Activated CD8-positive, alpha-beta memory T cell treated with anti-CD3 and anti-CD28 coated beads for 4 hours (primary cell): ENCODE measurements around the gene NCAPH2.
"Not testable (repeated sequence)": the region's sequence is repeated elsewhere in the genome, so short reads cannot be mapped to it uniquely, and the experiment has no call there.

Experiments used
- DNase-seq, 2 donors: peaks; one replicate each; pipeline ENCODE4 v3.0.0-alpha.2; 2020; ENCODE audit warnings: low read depth in 2 of 2

The NCAPH2 gene

DNA sequence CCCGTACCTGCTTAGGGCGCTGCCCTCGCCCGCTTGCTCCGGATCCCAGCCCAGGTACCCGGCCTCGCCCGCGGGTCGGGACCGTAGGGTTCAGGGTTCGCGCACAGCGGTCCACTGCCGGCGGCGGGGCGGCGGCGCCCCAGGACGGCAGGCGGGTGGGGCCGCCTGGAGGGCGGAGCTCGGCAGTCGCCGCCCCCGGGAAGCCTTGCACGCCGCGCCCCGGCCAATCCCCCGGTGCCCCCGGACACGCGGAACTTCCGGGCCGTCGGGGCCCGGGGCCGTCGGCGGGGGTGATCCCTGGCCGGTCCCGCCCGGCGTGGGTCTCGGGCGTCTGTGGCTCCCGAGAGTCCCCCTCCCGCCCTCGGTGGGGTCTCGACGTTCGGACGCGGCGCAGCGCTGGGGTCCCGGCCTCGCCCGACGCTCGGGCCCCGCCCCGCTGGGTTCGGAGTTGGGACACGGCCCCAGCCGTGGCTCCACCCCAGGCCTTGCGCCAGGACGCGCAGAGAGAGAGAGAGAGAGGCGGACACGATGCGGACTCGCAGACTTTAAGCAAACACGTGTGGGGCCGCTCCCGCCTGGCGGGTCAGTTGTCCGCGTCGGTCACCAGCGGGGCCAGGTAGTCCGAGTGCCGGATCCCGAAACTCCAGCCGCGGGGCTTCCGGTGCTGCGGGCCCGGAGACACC is 22.0 kb downstream of the NCAPH2 start, which contains the start of gene TYMP:
Gene TYMP, minus strand, starts transcription at position 116 of the 683 bp plus-strand sequence. CDS start 303 bp downstream, outside the sequence.
- DNase-seq = peak in 1 of 2 donors; percentile 46

DNA sequence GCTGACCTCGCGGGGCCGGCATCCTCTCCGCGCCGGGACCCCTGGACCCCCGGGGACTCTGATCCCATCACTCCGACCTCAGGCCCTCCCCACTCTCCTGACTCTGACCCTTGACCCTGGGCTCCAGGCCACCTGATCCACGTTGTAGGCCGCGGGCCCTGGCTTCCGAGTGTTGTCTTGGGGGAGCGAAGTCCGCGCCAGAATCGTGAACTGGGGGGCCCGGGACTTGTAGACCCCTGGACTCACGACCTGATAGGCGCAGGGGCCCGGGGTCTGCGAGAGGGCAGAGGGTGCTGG is 22.5 kb downstream of the NCAPH2 start:
- DNase-seq = no peak

- DNase-seq = peak; percentile 59 to 71
These were observed 23.0 kb downstream of the NCAPH2 start for GRCh38 chr22:50530877-50531545.

- peak in 1 of 2 donors; percentile 61 for DNase-seq
These were observed 23.5 kb downstream of the NCAPH2 start for GRCh38 chr22:50531546-50531961.

DNA sequence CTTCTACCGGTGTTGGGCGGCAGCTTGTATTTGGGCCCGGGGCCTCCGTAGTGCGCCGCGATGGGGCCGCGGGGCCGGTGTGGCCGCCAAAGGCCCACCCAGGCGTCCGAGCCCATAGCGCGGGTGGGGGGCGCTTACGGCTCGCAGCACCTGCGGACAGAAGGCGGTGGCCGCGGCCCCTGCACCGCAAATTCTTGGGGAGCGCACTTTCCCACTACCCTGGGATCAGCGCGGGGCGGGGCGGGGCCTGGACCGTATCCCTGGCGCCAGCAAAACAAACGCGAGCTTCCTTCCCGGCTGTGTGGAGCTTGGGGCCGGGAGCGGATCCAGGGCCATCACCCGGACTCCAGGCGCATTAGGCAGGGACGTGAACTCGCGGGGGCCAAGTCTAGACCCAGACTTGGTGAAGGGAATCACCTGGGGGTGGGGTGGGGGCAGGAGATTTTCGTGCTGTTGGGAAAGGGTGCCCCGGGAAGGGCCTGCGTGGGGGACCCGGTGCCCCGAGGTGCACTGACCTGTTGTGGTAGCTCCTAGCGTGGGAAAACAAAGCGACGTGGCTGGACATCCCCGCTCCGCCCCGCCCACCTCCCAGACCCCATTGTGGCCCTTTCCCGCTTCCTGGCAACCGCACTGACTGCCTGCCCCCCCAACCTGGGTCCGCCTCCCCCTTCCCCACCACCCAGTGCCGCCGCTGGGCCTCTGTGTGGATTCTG is 24.1 kb downstream of the NCAPH2 start:
- DNase-seq = no peak

DNA sequence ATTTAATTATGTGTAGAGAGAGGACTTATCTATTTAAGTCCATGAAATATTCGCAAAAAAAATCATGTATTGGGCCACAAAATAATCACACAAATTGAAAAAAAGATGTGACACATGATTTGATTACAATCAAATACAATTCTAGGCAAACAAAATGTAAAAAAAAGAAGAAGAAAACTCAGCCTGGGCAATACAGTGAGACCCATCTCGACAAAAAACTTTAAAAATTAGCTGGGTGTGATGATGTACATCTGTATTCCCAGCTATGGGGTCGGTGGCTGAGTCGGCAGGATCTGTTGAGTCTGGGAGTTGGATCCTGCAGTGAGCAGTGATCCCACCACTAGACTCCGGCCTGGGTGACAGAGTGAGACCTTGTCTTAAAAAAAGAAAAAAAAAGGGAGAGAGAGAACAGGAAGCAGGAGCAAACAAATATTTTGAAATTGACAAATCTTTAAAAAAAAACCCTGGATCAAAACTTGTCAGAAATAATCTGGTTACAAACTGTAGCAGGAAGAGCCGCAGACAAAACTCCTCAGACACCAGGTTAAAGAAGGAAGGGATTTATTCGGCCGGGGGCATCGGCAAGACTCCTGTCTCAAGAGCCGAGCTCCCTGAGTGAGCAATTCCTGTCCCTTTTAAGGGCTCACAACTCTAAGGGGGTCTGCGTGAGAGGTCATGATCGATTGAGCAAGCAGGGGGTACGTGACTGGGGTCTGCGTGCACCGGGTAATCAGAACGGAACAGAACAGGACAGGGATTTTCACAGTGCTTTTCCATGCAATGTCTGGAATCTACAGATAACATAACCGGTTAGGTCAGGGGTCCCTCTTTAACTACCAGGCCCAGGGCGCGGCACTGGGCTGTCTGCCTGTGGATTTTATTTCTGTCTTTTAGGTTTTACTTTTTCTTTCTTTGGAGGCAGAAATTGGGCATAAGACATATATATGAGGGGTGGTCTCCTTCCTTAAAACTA is 25.1 kb downstream of the NCAPH2 start:
- no peak for DNase-seq

GRCh38 chr22:50533856-50534711 is 26.1 kb downstream of the NCAPH2 start:
- DNase-seq = not testable (repeated sequence)

GRCh38 chr22:50535113-50535512 is 27.1 kb downstream of the NCAPH2 start:
- DNase-seq = no peak

- DNase-seq = no peak
These were observed 28.2 kb downstream of the NCAPH2 start for GRCh38 chr22:50536226-50536625.

- no peak for DNase-seq
These were observed 29.7 kb downstream of the NCAPH2 start for GRCh38 chr22:50537765-50538164.

DNA sequence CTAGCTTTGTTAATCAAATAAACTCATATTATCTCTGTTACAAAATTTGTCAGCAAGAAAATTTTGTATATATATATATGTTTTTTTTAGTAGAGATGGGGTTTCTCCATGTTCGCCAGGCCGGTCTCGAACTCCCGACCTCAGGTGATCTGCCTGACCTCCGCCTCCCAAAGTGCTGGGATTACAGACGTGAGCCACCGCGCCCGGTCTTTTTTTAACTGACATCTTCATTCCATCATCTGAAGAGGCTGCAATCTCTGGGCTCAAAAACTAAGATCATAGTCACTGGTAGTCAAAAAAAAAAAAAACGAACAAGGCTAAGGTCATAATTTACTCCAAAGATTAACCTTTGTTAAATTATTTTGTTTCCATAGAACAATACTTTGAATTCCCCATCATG is 32.4 kb downstream of the NCAPH2 start:
- no peak for DNase-seq

- DNase-seq = not testable (repeated sequence)
These were observed 33.6 kb downstream of the NCAPH2 start for GRCh38 chr22:50541667-50542026.

GRCh38 chr22:50542416-50542927 is 34.4 kb downstream of the NCAPH2 start:
- no peak for DNase-seq

DNA sequence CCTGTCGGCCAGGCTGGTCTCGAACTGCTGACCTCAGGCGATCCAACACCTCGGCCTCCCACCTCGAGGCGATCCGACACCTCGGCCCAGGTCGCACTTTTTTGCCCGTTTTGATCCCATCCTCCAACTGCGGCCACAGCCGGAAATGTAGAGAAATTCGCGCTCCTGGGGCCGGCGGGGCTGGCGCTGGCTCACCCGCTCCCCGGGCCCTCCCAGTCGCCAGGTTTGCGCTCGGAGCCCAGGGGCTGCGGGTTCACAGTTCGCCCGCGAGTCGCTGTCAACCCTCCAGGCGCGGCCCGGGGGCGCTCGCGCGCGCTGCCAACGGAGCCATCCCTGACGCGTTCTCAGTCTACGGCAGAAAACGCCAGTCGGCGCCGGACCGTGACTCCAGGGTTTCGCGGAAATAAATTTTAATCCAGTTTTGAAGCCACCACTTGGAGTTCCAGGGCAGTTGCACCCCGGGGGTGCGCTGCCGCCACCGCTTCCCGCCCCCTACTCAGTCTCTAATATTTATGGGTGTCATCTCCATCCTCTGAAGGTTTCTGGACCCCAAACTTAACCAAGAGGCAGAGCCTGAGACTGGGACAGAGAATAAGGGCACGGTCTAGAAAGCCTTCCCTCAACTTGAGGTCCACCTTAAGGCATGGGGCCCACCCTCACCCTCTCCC is 36.2 kb downstream of the NCAPH2 start:
- DNase-seq = peak; percentile 69 to 70

GRCh38 chr22:50544746-50545253 is 36.8 kb downstream of the NCAPH2 start:
- DNase-seq = no peak

DNA sequence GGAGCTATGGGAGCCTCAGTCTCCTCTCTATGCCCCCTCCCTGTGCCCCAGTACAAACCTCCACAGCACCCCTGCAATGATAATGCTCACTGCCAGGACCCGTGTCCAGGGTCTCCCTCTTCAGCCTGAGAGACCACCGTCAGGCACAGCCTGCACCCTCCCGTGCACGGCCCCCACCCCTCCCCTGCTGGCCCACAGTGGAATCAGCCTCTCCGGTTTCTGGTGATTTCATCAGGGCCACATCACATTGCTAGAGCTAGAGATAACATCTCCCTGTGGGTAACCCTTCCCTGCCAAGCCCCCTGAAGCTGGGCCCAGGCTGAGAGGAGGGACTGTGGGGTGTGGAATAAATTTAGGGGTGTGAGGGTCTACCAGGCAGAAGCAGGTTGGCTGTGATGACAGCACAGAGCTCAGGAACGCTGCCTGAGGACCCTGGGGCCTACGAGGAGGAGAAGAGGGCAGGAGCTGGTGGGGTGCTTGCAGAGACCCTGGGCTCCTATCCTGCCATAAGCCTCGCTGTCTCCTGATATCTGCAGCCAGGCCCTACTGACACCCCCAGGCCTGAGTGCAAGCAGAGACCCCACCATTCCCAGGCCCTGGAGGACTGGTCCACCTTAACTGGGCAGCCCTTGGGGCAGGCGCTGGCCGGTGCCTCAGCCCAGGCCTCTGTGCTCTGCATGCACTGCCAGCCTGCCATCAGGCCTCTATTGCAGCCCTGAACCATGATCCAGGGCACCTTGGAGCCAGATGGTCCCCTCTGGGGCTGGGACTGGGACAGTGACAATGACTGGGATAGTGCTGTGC is 37.7 kb downstream of the NCAPH2 start, which contains the start of gene KLHDC7B:
Gene KLHDC7B, plus strand, starts transcription at position 378 of the 804 bp plus-strand sequence. Its CDS starts 345 bp downstream, at position 723.
- no peak for DNase-seq

DNA sequence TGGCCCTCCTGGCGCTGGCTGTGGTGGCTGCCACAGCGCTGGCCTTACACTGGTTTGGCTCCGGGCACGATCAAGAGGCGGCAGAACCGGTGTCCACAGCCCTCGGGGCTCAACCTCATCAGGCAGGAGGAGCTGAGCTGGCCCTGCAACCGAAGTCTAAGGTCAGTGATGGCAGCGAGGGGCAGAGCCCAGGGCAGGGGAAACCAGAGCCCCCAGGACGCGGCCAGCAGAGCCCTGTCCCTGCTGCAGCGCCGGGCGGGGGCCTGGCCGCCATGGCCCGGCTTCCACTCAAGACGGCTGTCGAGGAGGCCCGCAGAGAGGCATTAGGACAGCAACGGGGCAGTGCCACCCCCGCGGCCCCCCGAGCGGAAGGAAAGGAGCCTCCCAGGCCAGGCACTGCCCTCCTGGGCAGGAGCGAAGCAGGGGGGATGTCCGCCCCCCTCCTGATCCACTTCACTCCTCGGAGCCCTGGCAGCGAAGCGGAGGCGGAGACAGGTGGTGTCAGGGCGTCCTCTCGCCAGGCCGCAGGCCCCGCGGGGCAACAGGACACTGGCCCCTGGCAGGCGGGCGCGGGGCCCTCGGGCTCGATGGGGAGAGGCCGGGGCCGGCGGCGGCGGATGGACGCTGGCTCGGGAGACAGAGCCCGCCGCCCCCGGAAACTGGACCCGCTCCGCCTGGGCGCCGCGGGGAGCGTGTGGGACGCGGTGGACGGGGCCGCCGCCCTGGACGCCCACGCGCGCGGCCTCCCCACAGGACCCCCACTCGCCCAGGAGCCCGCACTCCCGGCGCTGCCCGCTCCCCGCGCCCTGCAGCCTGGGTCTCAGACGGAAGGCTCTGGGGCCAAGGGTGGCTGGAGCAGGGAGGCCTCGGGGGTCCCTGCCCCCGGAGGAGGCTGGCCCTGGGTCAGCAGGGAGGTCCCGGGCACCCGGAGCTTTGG is 38.6 kb downstream of the NCAPH2 start:
- no peak for DNase-seq
